ENCODE data around the gene GASK1A.
"Not testable (repeated sequence)": the region's sequence is repeated elsewhere in the genome, so short reads cannot be mapped to it uniquely, and the experiment has no call there.

GASK1A gene

DNA sequence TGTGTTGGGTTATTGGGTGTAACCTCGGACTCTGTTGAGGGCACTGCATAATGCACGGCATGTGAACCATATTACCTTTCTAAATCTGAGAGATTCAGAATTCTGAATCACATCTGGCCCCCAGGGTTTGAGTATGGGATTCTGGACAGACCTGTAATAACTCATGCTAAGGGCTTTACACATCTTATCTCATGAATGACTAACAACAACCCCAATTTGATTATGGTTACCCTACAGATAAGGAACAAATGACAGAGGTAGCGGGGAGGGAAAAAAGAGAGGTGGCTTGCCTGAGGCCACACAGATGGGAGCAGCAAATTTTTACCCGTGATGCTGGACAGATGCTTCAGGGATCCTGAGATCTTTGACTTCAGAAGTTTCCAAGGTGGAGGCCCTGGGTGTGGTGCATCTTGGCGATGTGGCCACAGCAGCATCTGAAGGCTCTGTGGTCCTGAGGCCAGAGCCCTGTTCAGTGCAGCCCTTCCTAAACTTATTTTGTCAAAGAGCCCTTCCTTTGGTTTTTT, 83.0 kb downstream of the GASK1A start:
- no peak for DNase-seq (ENCODE audit: low spot score)

DNA sequence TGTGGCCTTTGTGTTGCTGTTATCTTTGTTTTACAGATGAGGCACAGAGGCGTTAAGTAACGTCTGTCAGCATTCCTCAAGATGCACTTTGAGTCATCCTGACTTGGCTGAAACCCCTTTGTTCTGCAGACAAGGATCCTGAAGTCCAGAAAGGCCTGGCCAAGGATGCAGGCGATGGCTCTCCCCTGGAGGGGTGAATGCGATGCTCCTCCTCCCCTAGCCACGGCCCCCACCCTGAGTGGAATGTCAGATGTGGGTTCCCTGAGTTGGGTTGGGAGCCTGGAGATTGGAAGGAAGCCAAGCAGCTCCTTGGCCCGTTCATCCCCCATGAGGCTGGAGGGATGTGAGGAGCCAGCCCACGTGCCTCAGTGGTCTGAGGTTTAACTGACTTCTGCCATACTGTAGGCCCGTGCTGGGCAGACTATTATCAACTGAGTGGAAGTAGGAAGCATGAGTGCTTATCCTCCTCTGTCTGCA, 83.5 kb downstream of the GASK1A start:
- no peak for DNase-seq (ENCODE audit: low spot score)

DNA sequence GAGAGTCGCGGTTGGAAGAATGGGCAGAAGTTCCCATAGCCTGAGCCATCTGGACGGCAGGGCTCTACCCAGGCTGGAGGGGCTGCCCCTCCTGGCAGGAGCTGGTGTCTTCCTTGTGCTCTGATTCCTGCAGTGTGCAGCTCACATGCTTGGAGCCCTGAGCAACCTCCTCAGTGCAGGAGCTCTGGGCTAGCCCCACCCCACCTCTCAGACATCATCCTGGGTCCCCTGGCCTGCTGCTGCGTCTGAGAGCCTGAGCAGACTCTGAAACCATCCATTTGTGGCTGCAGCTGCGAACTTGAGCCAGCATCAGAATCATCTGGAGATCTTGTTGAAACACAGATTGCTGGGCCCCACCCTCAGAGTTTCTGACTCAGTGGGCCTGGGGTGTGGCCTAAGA, 84.0 kb downstream of the GASK1A start:
- DNase-seq (ENCODE audit: low spot score) = no peak

DNA sequence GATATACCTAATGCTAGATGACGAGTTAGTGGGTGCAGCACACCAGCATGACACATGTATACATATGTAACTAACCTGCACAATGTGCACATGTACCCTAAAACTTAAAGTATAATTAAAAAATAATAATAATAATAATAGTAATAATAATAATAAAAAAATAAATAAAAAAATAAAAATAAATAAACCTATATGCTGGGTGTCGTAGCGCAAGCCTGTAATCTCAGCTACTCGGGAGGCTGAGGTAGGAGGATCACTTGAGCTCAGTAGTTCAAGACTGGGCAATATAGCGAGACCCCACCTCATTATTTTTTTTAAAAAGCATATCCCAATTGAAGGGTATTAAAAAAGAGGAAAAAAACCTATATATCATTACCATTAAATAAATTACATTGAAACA, 91.6 kb downstream of the GASK1A start:
- not testable (repeated sequence) for DNase-seq (ENCODE audit: low spot score)

DNA sequence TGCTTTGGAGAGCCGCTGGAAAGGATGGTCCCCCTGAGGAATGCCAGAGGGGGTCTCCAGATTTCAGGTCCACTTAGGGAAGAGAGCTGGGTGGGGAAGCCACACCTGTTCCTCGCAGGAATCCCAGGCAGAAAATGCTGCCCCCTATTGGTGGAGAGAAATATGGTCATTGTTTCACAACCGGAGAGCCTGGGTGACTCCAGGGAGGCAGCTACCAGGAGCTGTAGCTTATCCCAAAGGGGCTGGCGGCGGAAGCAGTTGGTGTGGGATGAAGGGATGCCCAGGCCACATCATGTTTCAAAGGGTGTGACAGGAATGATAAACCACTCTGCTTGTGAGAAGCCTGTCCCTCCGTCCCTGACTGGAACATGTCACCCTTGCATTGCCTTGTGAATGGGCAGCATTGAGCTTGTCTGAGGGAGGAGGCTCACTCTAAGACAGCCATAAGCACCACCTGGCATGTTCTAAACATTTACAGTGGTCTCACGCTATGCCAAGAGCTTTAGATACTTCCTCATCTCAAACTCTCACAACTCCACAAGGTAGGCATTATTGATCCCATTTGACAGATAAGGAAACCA, 92.3 kb downstream of the GASK1A start:
- DNase-seq (ENCODE audit: low spot score) = peak; percentile 15

DNA sequence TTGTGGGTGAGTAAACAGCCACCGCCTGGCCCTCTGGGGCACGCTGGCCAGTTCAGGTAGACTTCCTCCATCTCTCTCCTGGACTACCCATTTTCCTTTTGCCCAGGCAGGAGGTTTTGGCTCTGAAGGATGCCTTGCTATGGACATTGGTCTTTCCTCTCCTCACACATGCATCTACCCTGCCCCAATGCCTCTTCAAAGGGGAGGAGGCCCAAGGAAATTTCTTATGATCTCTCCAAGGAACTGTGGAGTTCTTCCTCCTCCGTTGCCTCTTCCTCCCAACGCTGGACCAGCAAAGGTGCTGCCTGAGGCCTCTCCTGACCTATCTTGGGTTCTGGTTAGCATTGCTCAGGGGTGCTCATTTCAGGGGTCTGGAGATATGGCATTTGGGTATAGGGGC, 93.2 kb downstream of the GASK1A start:
- DNase-seq (ENCODE audit: low spot score) = no peak

DNA sequence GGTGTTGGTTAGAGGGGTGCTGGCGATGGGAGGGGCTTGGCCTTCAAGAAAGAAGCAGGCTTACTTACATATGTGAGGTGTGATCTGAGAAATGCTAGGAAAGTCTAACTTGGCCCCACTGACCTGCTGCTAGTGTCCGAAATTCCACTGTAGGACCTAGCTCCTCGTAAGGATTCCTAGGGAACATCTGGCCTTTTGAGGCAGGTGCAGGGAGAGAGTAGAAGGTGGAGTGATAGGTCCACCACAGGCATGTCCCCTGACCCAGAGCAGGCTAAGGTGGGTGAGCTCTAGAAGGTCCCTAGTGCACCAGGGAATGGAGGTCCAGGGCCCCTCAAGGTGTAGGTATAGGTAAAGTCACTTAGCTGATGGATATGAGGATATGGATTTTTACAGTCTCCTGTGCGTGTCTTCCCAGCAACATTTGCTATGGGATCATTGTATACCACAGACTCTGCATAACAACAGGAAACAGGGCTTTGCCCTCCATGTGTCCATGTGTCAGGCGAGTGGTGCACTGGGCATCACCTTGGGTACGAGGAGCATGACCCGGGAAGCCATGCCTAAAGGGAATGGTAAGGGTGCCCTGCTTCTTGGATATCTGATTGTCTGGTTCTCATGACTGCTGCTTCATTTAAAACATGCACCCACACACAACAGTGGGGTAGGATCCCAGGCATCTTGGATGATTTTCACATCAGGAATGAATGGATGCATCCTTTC, 94.2 kb downstream of the GASK1A start:
- no peak for DNase-seq (ENCODE audit: low spot score)

DNA sequence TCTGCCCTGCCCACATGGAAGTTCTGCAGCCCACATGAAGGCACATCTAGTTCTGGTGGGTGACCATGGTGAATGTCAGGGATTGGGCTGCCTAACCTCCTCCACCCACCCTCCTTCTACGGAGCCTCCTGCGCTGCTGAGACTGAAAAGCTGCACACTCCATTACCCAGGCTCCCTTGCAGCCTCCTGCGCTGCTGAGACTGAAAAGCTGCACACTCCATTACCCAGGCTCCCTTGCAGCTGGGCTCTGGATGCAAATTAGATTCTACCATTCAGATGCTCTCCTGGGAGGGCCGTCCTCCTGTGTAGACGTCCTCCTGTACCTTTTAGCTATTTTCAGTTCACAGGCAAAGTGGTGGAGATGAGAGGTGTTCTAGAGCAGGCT, 94.7 kb downstream of the GASK1A start:
- DNase-seq (ENCODE audit: low spot score) = no peak

DNA sequence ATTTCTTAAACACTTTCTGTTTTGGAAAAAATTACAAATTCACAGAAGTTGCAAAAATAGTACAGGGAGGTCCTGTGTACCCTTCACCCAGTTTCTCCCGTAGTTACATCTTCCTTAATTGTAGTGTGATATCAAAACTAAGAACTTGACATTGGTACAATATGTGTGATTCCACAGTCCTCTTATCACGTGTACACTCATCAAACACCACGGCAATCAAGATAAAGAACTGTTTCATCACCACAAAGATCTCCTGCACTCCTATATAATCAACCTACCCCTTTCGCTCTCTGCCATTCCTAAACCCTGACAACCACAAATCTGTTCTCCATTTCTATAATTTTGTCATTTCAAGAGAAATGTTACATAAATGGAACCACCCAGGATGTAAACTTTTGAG, 95.4 kb downstream of the GASK1A start:
- DNase-seq (ENCODE audit: low spot score) = no peak

DNA sequence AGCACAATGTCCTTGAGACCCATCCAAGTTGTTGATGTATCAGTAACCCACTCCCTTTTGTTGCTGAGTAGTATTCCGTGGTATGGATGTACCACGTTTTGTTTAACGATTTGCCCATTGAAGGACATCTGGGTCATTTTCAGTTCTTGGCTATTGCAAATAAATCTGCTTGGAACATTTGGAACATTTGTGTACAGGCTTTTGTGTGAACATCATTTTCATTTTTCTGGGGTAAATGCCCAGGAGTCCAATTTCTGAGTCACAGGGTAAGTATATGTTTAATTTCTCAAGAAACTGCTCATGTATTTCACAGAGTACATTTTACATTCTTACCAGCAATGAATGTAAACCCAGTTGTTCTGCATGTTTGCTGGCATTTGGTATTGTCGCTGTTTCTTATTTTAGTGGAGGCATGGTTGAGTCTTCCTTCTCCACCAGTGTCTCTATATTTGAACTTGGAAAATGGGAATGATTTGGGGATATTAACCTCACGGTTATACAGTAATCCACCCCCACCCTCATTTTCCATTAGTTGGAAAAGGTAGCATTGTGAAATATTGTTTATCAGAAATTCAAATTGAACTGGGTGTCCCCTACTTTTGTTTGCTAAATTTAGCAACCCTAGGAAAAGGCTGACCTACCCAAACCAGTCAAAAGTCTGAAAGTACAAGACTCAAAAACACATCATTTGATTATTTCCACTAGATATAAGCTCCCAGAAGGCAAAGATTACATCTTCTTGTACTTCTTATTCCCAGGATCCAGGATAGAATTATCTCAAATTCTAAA, 96.0 kb downstream of the GASK1A start:
- DNase-seq (ENCODE audit: low spot score) = no peak

DNA sequence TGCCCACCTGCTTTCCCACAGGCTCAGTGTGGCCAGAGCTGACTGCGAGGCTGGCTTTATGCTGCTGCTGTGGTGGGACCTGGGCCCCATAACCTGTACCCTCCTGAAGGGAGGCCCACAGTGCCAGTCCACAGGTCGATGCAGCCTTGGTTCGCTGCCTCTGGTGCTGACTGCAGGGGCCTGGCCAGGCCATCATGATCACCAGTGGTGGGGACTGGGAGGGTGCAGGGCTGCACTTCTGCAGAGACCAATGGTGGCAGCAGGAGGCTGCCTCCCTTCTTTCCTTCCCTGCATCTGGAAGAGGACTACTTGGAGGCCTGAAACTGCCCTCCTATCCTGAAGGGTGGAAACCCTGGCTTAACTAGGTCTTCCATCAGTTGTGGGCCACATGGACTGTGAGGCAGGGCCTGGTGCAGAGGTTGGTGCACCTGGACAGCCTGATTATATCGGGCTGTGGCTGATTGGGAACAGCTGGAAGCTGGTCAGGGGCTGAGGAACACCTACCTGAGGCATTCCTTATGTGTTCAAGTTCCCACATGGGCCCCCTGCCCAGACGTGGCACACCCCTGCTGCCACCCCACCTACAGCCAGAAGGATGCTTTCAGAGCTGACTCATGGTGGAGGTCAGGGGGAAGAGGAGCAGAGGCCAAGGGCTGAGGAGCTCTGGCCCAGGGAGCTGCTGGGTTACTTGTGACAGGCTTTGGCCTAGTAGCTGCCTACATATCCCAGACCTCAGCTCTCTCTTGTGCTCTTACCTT, 97.0 kb downstream of the GASK1A start:
- no peak for DNase-seq (ENCODE audit: low spot score)

DNA sequence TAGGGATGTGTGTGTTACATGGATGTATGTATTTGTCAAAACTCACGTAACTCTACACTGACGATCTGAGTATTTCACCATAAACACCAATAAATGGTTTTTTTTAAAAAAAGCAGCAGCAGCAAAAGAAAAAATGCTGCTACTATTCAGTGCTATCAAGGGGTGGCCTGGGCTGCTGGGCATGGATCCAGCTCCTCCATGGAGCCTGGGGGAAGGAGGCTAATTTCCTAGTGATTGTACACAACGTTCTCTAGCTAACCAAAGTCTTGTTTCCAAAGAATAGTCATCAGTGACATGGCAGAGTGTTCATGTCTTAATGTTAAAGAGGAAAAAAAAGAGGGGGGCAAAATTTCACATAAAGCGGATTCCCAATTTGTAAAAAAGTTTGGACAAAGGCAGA, 97.7 kb downstream of the GASK1A start:
- DNase-seq (ENCODE audit: low spot score) = no peak

DNA sequence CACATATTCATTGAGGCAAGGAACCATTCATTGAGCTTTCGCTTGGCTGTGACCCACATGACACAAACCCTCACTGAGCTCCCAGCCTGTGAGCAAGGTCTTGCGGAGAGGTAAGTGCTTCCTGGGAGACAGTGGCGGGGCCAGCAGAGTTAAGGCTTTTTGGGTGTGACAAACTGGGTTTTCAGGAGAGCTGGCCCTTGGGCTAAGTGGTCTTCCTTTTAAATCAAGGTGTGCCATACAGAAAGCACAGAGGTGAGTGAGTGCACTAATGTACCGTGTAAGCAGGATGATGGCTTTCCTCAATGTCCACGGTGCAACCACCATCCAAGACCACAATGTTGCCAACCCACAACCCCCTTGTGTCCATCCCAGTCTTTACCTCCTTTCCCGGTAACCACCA, 98.2 kb downstream of the GASK1A start:
- no peak for DNase-seq (ENCODE audit: low spot score)

DNA sequence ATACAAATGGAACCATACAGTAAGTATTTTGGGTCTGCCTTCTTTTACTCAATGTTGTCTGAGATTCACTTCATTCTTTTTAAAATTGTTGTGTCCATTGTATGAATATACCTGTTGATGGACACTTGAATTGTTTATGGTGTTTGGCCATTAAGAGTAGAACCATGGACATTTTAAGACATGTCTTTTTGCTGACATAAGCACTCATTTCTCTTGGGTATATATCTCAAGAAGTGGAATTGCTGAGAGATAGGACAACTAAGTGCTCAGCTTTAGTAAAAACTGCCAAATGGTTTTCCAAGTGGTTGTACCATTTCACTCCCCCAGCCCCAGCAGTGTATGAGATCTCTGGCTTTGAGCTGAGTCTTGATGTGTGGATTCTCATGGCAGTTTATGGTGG, 98.6 kb downstream of the GASK1A start:
- no peak for DNase-seq (ENCODE audit: low spot score)

DNA sequence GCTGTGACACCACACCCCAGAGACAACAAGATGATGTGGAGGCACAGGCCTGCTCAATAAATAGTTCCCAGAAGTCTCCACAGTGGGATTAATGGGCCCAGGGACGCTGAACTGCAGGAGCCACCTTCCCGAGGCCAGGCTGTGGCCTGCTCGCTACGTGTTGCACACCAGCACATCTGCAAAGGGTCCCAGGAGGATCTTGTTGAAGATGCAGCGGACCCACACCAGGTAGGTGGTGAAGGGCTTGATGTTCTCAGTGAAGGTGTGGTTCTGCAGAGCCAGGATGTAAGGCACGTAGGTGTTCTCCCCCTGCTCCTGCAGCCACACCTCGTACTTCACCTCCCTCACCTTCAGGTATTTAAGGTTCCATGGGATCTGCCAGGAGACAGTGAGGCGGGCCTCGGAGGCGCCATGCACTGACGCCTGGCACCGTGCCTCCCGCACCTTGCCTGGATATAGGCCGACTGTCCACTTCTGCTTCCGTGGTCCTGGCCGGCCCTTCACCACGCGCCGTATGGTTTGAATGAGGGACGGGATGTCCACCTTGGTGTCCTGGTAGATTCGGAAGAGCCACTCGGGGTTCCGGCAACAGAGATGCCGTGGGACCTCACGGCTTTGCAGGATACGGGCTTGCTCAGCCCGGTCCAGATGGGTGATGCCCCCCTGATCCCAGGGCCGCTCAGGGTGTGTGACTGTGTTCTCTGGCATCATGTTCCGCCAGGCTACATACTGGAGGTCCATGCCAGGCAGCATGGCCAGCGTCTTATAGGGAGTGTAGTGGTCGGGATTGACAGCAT, 100.6 kb downstream of the GASK1A start:
- DNase-seq (ENCODE audit: low spot score) = no peak

DNA sequence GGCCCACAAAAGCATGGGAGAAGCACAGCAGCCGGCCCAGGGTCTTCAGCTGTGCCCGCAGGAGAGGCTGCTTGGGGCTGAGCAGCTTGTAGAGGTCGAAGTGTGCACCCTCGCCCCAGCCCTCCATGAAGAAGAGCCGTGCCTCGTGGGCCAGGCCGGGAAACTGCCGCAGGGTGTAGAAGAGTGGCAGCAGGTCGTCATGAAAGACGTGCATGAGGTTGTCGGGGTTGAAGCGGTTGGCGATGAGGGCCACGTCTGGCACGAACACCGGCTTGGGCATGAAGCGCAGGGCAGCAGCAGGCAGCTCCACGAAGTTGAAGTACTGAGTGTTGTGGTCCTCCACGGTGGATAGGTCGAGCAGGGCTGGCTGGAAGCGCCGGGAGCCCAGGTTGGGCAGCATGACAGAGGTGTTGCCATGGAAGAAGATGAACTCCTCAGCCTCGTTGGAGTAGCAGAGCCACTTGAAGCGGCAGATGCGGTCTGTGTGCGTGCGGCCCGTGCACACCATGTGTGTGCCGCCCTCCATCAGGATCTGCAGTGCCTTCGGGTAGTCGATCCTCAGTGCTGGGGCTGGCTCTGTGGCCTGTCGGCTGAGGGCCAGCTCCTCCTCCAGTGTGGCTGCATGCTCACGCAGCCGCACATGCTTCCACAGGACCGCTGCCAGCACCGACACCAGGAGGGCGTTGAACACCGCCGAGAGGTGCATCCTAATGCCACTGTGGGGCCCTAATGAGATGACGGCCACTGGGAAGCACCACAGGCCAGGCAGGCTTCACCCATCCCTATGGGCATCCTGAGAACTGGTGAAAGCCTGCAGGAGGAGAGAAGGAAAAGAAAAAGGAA, 101.8 kb downstream of the GASK1A start:
- DNase-seq (ENCODE audit: low spot score) = no peak

DNA sequence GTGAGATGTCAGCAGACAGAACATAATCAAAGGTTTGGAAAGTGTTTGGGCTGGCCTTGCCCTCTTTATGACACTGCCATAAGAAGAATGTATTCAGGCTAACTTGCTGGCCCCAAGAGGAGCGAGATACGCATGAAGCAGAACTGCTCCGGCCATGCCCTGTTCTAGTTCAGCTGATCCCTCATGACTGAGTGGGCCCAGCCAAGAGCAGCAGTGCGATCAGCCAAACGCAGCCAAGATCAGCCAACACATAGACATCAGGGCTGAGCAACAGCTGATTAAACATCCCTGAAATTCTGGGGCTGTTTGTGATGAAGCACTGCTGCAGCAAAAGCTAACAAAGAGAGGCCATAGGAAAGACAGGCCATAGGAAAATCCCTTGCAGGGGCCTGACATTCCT, 102.7 kb downstream of the GASK1A start:
- no peak for DNase-seq (ENCODE audit: low spot score)

DNA sequence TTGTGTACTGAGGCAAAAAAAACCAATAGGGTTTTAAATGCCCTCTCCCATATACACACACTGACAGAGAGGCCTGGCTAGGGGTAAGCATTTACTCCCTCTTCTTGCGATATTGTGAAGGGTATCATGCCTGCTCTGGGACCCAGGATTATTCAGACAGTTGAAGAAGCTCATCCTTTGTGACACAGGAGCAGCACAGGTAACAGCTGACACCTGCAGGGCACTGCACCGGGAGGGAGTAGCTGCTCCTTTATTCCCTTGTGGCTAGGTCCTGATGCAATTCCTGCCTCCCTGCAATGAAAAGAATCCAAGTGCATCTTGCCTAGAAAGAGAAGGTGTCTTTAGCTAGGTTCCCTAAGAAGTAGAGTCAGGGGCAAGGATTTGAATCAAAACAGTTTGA, 103.3 kb downstream of the GASK1A start:
- no peak for DNase-seq (ENCODE audit: low spot score)

DNA sequence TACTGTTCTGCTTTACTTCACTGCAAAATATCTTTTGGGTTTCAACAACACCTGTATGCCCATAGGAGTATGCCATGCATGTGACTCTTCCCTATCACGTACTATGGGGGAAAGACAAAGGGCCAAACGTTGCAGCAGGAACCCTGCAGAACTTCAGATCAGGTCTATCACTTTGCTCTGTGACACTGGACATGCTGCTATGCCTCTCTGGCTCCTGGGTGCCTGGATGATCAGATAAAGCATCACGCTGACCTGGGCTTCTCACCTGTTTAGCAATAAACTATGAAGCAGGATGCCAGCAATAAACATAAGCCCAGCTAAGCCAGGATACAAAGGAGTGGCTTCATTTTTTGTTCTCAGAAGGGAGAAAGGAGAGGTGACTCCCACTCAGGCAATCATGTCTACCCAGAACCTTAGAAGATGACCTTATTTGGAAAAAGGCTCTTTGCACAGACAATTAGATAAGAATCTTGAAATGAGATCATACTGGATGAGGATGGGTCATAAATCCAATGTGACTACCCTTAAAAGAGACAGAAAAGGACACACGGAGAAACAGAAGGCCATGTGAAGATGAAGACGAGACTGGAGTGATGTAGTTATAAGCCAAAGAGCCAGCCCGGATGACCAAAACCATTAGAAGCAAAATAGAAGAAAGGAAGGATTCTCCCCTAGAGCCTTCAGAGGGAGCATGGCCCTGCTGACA, 107.5 kb downstream of the GASK1A start:
- DNase-seq (ENCODE audit: low spot score) = no peak

DNA sequence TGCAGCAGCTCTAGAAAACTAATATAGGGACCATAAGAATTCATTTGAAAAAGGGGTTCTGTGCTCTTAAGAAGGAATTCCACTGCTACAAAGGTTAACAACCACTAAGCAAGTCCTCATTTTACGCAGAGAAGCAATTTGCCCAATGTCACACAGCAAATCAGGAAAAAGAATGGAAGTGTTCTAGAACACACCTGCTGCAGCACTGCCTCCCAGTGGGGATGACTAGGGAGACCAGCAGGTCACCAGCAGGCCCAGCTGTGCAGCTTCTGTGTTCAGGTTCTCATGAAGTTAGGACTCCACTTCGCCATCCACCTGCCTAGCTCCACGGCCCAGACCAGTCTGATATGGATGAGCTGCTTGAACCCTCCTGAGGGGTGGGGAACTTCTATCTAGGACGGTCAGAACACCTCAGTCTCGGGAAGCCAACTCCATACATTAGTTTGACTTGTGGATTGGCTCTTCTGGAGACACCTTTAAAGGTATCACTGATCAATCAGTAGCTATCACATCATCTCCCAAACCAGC, 108.2 kb downstream of the GASK1A start:
- no peak for DNase-seq (ENCODE audit: low spot score)

Measured in CD4-positive, alpha-beta T cell treated with Interleukin-6 at 100 ng/mL for 8 hours (primary cell).